Measurements from ENCODE around the gene NELFA. TPM values are rescaled to one million over a fixed set of nuclear protein-coding genes. Genes with fewer than 3 reads are reported as not detected.

Gene NELFA
- total and polyA plus RNA-seq, 2 of the 13 experiments (the other 11 are each of a cell fraction or from before 2014, with no cell fraction given), result 13.3 to 18.5 TPM

GRCh38 chr4:2025817-2026216 lies 17.0 kb upstream of the NELFA start:
- ChIA-PET POLR2A (no interaction called here), CTCF (ENCODE audit: low intra/inter-chr PET ratio, low total read pairs) (no interaction called here)
- BruUV-seq (replicated peaks), result no TSS peak
- no peak overlapping the region for H2AFZ ChIP-seq (ENCODE audit: low read length)
- H3K9me3 ChIP-seq (ENCODE audit: low read length), result no peaks in the 10 kb centered on the region; the same call in 1 of the 2 replicates
- H3K9ac ChIP-seq (ENCODE audit: insufficient read depth, low read depth, low read length), result no peak overlapping the region
- H3K36me3 ChIP-seq (replicated peaks in 1 of 2; ENCODE audit: control insufficient read depth in 1 of 2, insufficient read depth in 2 of 2, low read length in 2 of 2), result no peaks in the 10 kb centered on the region
- no peak for FAIRE-seq
- H3K27ac ChIP-seq (ENCODE audit: extremely low read length, insufficient read depth, low read length), result no peak overlapping the region
- intact Hi-C loops (cut with micrococcal nuclease; ENCODE audit: unreplicated experiment), result no loop called here
- peaks cover 12% of the 10 kb centered on the region; the same call in 1 of the 2 replicates for H3K4me1 ChIP-seq (ENCODE audit: insufficient read depth, low read length)
- no peak for TF ChIP-seq ZNF382 (CRISPR knock-in tag; IDR thresholded peaks at IDR 0.05; ENCODE audit: borderline replicate concordance)
- no peak for TF ChIP-seq ZFP90 (CRISPR knock-in tag; IDR thresholded peaks at IDR 0.05; ENCODE audit: borderline replicate concordance)
- no peak for TF ChIP-seq ZNF577 (CRISPR knock-in tag; IDR thresholded peaks at IDR 0.05; ENCODE audit: borderline replicate concordance, low read depth)
- TF ChIP-seq RFX5 (IDR thresholded peaks at IDR 0.05; ENCODE audit: low read depth, low read length), result no peak
- TF ChIP-seq CENPT (CRISPR knock-in tag; IDR thresholded peaks at IDR 0.05; ENCODE audit: low read depth), result no peak
- no peak for TF ChIP-seq ZFP36L1 (CRISPR knock-in tag; IDR thresholded peaks at IDR 0.05)
- no peak for TF ChIP-seq IRF1 (CRISPR knock-in tag; IDR thresholded peaks at IDR 0.05; ENCODE audit: low read depth)
- TF ChIP-seq ZNF510 (CRISPR knock-in tag; IDR thresholded peaks at IDR 0.05; ENCODE audit: low read depth), result no peak
- no peak for TF ChIP-seq ZNF7 (CRISPR knock-in tag; IDR thresholded peaks at IDR 0.05)
- TF ChIP-seq BRD4 (CRISPR knock-in tag; IDR thresholded peaks at IDR 0.05), result no peak
- TF ChIP-seq NCOA5 (CRISPR knock-in tag; IDR thresholded peaks at IDR 0.05), result no peak
- no peak for TF ChIP-seq CREBL2 (CRISPR knock-in tag; IDR thresholded peaks at IDR 0.05; ENCODE audit: borderline replicate concordance)
- TF ChIP-seq ATRX (CRISPR knock-in tag; IDR thresholded peaks at IDR 0.05; ENCODE audit: borderline replicate concordance), result no peak
- no peak for DNase-seq (ENCODE audit: low spot score)
- H3K27me3 ChIP-seq (ENCODE audit: control insufficient read depth in 1 of 2, insufficient read depth in 2 of 2, low read length in 2 of 2), result peaks cover 0 to 4% of the 10 kb centered on the region in 2 experiments; a peak in 3 of 5 replicates
- no peaks in the 10 kb centered on the region for H4K20me1 ChIP-seq (ENCODE audit: insufficient read depth, low read length)
- H3K4me3 ChIP-seq (replicated peaks in 1 of 3; ENCODE audit: insufficient read depth in 1 of 3, low read depth in 2 of 3, low read length in 3 of 3), result no peak overlapping the region
- ATAC-seq, result no peak
- in situ Hi-C loops (cut with HindIII; ENCODE audit: extremely low pct_ligation_motif_present, low pct_unique_long_range_greater_than_20kb), result no loop called here
- H3K4me2 ChIP-seq (ENCODE audit: low read depth, low read length), result no peak overlapping the region
- H3K79me2 ChIP-seq (ENCODE audit: insufficient read depth, low read length), result no peaks in the 10 kb centered on the region
